Thyroid gland (tissue), 4 donors: Measurements from ENCODE around the gene CYP27A1.

Experiments
- POLR2A ChIP-seq, 2 donors: fragments of 450-650 bp; IDR thresholded peaks; one replicate each; pipeline ENCODE4 v1.6.1; 2017; ENCODE audit warnings: antibody characterized with exemption in 2 of 2, mild to moderate bottlenecking in 2 of 2, moderate library complexity in 1 of 2
- TF ChIP-seq, protein P1 (sequence below), 6 experiments: fragments of 200-600 bp in 3 of 6; fragments of 450-650 bp in 3 of 6; sonication (generic) in 3 of 6; IDR thresholded peaks; one replicate each; pipeline ENCODE4 v1.5.1; 2016 to 2019; ENCODE audit warnings: antibody characterized with exemption in 6 of 6, mild to moderate bottlenecking in 2 of 6, inconsistent platforms in 1 of 6, moderate library complexity in 1 of 6

DNA sequence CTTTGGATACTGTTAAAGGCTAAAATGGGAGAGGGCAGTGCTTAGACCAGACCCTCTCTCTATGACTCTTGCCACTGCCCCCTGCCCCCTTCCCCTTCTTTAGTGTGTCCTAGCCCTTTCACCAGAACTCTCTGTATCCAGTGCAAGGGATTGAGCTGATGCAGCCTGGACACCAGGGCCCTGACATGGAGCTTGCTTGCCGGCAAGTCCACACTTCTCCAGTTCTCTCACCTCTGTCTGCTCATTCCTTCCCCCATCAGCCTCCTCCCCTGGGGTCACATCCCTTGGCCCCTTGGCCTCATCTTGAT lies 76.1 kb downstream of the CYP27A1 start:
- TF ChIP-seq, protein P1, sequence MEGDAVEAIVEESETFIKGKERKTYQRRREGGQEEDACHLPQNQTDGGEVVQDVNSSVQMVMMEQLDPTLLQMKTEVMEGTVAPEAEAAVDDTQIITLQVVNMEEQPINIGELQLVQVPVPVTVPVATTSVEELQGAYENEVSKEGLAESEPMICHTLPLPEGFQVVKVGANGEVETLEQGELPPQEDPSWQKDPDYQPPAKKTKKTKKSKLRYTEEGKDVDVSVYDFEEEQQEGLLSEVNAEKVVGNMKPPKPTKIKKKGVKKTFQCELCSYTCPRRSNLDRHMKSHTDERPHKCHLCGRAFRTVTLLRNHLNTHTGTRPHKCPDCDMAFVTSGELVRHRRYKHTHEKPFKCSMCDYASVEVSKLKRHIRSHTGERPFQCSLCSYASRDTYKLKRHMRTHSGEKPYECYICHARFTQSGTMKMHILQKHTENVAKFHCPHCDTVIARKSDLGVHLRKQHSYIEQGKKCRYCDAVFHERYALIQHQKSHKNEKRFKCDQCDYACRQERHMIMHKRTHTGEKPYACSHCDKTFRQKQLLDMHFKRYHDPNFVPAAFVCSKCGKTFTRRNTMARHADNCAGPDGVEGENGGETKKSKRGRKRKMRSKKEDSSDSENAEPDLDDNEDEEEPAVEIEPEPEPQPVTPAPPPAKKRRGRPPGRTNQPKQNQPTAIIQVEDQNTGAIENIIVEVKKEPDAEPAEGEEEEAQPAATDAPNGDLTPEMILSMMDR (IDR thresholded peaks at IDR 0.05): no peak
- no peak for TF ChIP-seq POLR2A (IDR thresholded peaks at IDR 0.05)
